HG03095 (cell line): ENCODE data around the gene AARS2.

Source experiments
- ATAC-seq: cut with Tn5 transposase; IDR thresholded peaks from one replicate; pipeline ENCODE4 v1.9.1; 2021; ENCODE audit warnings: moderate library complexity; ENCODE audit not compliant: unreplicated experiment

AARS2 gene

DNA sequence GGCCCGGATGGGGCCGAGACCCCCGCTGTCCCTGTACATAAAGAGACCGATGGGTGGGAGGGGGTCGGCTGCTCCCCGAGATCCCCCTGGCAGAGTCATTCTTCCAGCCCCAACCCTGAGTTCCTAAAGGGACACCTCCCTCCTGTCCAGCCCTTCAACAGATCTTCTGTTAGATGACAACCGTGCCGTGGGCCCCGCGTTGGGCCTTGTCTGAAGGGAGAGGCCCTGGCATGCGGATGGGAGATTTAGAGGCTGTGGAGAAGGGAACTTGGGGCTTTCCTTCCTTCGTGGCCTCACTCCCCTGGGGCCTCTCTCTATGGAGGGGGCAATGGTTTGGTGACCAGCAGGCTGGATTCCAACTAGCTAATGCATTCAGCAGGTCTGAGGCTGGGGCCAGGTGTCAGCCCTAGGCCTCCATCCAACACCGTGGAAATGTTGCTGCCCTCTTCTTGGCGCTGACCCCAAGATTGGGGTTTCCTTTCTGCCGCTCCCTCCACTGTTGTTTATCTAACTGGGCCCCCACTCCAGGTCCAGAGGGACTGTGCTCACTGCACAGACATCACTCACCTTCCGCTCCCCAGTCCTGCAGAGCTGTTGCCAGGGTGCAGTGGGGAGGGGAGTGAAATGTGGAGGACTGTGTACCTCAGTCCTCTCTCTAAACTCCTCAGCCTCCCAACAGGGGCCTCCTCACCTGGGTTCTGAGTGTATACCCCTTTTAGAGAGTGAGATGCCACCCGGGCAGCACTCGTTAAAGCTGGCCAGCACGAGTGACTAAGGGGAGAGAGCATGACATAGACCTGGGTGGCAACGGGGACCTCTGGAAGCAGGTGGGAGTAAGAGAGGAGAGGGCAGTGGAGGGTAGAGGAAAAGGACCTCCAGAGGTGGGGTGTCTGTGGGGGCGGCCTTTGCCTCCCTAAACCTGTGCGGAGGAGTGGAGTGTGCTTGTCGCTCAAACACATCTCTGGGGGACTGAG lies 36.2 kb downstream of the AARS2 start:
- no peak for ATAC-seq

DNA sequence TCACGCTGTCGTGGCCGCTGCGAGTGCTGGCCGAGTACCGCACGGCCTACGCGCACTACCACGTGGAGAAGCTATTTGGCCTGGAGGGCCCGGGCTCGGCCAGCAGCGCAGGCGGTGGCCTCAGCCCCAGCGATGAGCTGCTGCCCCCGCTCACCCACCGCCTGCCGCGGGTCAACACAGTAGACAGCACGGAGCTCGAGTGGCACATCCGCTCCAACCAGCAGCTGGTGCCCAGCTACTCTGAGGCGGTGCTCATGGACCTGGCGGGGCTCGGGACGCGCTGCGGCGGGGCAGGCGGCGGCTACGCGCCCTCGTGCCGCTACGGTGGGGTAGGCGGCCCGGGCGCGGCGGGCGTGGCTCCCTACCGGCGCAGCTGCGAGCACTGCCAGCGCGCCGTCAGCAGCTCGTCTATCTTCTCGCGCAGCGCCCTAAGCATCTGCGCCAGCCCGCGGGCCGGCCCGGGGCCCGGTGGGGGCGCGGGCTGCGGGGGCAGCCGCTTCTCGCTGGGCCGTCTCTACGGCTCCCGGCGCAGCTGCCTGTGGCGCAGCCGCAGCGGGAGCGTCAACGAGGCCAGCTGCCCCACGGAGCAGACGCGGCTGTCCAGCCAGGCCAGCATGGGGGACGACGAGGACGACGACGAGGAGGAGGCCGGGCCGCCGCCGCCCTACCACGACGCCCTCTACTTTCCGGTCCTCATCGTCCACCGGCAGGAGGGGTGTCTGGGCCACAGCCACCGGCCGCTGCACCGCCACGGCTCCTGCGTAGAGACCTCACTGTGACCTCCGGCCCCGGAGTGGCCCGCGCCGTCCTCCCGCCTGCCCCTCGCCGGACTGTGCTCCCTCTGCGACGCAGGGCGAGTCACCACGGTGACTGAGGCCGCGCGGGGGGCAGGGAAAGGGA lies 37.1 kb downstream of the AARS2 start:
- no peak for ATAC-seq

DNA sequence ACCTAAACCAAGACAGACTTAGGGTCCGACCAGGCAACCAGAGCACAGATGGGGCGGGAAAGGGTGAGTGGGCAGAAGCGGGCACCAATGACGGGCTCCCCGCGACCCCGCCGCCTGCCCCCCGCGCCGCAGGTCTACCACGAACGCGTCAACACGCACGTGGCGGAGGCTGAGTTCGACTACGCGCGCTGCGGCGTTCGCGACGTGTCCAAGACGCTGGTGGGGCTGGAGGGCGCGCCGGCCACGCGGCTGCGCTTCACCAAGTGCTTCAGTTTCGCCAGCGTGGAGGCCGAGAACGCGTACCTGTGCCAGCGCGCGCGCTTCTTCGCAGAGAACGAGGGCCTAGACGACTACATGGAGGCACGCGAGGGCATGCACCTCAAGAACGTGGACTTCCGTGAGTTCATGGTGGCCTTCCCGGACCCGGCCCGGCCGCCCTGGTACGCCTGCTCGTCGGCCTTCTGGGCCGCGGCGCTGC lies 37.8 kb downstream of the AARS2 start:
- ATAC-seq = no peak

DNA sequence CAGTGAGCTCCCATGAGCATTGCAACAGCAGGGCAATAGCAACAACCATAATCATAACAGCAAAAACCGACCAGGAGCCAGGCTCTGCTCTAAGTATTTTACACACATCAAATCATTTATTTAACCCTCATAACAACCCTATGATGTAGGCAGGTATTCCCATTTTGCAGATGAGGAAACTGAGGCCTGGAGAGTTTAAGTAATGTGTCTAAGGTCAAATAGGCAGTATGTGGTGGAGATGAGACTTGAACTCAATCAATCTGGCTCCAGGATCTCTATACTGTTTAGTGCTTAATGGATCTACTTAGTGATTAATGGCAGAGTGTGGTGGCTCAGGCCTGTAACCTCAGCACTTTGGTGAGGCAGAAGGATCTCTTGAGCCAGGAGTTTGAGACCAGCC lies 39.5 kb downstream of the AARS2 start:
- no peak for ATAC-seq

DNA sequence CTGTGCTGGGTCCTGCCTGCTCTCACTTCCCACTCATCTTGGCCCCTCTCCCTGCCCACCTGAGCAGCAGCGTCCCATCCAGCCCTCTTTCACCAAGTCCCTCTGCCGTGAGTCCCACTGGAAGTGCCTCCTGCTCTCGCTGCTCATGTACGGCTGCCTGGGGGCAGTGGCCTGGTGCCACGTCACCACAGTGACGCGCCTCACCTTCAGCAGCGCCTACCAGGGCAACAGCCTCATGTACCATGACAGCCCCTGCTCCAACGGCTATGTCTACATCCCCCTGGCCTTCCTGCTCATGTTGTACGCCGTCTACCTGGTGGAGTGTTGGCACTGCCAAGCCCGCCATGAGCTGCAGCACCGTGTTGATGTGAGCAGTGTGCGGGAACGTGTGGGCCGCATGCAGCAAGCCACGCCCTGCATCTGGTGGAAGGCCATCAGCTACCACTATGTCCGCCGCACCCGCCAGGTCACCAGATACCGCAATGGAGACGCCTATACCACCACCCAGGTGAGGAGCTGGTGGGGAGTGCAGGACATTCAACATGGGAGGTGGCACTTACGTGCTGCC lies 40.1 kb downstream of the AARS2 start:
- no peak for ATAC-seq

DNA sequence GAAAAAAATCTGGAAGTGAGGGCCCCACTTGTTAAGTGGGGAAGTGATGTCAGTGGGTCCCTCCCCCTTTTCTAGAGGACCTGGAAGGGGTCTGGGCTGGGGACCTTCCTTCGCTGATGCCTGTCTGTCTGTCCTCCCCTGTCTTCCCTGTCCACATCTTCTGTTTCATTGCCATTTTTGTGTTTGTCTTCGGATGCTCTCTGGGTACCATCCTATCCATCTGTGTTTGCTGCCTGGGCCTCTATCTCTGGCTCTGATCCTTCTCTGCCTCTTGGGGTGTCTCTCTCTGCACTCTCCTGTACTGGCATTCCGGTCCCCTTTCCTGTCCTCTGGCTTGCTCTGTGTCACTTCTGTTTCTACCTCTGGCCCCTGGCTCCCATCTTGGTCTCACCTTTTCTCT lies 40.6 kb downstream of the AARS2 start:
- no peak for ATAC-seq

DNA sequence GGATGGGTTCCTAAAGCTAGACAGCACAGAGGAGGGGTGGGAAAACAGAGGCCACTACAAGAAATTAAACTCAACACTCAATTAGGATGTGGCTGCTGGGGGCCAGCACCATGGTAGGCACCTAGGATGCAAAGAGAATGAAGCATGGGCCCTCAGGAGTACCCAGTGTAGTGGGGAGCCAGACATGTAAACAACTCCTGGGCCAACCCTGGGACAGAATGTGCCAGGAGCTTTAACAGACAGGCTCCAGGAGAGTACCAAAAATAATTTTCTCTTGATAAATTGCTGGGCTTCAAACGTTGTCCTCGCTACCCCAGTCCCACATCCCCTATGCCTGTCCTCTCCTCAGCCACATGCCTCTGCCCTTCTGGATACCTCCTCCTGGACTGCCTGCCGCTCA lies 41.2 kb downstream of the AARS2 start:
- ATAC-seq = no peak

DNA sequence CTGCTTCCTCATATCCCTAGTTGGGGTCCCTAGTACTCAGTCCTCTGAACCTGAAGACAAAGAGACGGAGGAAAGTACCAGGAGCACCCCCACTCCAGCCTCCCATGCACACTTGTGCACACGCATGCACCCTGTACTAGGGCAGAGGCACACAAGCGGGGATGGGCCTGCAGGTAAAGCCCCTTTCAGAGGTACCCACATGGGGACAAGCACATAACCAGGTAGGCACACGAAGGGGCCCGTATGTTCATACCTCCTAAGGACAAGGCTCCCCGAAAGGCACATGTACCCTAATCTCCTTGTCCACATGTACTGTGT lies 41.8 kb downstream of the AARS2 start:
- no peak for ATAC-seq

DNA sequence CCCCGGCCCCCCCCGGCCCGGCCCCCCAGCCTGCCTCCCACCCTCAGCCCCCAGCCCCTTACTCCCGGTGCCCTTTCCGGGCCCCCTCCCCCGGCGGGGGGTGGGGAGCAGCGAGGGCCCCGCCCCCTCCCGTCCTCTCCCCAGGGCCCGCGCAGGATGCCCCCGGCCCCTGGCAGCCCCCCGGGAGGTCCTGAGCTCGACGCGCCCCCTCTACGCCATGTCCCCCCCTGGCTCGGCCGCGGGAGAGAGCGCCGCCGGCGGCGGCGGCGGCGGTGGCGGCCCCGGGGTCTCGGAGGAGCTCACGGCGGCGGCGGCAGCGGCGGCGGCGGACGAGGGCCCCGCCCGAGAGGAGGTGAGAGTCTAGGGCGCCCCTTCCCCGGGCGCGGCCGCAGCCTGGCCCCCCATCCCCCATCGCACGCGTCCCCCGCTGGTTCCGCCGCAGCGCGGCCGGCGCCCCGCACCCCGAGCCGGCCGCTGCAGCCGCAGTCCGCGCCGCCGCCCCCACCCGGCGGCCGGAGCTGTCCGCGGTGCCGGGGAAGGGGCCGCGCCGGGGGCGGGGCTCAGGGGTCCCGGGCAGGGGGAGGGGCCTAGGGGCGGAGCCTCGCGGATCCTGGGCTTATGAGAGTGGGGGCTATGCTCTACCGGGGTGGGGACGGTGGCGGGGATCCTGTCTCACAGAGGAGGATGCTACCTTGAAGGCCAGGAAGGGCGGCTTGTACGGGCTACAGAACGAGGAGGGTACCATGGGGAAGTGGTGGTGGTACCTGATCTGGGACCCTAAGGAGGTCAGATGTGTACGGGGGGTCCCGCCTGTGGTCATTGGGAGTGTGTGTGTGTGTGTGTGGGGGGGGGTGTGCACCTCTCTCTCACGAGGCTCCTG lies 42.4 kb downstream of the AARS2 start:
- no peak for ATAC-seq

DNA sequence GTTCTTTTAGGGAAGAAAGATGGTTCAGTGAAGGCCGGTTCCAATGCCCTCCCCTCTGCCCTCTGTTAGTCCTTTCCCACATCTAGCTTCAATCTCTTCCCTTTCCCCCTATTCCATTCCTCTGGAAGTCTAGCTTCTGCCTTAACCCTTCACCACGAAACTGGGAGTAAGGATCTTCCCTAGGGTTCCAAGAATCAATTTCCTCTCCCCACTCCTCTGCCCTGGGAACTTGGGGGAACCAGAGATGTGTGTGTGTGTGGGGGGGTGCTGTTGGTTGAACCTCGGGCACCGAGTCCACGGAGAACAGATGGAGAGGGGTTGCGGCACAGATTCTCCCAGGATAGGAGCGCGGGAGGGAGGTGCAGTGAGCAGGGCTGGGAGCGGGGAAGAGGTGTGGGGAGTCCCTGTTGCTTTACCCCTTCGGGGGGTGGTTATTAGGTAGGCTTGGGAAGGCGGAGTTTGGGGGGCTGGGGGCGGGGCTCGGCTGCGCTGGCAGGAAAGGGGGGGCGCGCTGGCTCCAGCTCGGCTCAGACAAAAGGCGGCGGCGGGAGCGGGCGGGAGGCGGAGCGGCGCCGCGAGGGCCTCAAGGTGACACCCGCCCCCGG lies 43.1 kb downstream of the AARS2 start, which contains the start of gene TMEM151B:
TSS of gene TMEM151B (plus strand) at position 530 of the 605 bp plus-strand sequence. CDS start 293 bp downstream, outside the sequence.
- ATAC-seq = no peak

DNA sequence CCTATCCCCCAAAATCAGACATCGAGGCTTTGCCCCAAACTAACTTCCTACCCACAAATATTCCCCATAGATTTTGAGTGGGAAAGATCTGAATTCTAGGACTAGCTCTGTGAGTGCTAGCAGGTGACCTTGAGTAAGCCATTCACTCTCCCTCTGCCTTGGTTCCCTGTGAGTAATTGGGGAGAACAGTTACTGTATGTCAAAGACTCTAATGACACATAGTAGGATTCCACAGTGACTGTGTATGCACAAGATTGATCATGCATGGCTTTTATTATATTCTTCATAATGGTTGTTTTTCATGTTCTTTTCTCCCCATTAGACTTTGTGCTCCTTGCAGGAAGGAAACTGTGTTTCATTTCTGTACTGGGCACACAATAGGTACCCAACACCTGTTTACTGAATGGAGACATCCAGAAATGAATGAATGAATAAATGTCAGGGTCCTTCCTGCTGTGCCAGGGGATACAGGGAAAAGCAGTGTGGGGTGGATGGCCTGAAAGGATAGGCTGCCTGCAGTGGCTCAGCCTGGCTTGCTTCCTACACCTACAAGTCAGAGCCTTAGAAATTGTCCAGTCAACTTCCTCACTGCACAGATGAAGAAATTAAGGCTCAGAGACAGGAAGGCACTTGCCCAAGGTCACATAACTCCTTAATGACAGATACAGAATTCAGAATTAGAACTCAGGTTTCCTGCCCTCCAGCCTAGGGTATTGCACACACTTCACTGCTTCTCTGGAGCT lies 43.8 kb downstream of the AARS2 start:
- ATAC-seq = no peak

DNA sequence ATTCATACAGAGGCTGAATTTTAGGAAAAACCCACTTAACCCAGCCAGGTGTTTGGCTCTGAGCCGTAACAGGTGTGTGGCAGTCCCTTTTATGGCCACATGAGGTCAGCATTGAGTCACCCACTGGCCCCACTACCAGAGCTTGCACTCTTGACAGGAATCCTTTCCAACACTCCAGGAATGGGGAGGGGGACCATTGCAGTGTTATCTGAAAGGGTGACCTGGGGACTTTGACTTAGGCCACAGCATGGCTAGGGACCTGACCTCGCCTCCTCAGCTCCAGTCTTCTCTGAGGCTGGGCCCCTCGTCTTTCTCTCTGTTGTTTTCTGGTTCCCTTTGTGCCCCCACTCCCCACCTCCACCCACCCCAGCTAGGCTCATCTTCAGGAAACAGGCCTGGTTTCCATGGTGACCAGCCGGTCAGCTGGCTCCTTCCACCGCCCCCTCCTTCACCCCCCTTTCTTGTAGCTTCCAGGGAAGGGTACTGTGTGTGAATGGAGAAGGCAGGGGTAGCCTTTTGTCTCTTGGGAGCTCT lies 45.0 kb downstream of the AARS2 start:
- ATAC-seq = no peak

DNA sequence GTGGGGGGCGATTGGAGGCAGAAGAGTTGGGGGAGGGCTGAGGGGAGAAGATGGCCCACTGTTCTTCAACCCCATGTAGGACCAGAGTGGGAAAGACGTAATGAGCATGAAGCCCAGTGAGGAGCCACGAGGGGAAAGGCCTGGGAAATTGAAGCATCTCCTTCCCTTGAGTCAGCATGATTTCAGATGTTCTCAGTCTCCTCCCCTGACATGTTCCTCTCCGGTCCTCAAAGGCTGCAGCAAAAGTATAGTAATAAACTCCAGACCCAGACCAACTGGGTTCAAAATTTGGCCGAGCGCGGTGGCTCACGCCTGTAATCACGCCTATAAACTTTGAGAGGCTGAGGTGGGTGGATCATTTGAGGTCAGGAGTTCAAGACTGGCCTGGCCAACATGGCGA lies 45.9 kb downstream of the AARS2 start:
- ATAC-seq = no peak

DNA sequence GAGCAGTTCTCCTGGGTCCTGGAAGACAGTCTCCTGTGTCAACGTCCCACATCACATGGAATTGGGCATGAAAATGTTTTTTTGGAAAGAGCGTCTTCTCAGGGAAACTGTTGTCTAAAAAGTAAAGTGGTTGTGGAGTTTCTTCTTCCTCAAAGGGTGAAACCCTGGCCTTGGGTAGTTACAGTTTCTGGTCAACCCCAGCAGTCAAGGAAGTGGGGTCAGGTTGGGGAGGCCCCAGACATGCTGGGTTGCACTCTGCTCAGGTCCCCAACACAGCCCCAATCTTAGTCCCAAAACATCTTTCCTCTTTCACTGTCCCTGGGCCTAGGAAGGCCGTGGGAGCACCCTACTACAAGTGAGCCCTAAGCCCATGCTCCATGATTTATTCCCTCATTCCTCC lies 46.8 kb downstream of the AARS2 start:
- peak; percentile 39 for ATAC-seq

DNA sequence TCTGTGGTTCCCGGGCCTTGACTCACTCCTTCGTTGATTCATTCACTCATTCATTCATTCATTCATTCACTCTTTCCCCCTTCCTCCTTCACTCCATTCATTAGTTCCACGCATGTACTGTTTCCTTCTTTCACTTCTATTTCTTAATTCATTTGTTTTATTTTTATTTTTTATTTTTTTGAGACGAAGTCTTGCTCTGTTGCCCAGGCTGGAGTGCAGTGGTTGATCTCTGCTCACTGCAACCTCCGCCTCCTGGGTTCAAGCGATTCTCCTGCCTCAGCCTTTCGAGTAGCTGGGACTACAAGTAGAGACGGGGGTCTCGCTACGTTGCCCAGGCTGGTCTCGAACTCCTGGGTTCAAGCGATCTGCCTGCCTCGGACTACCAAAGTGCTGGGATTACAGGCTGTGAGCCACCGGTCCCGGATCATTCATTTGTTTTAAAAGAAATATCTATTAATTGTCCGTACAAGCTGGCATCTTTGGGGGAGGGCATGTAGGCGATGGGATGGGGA lies 47.4 kb downstream of the AARS2 start:
- no peak for ATAC-seq

DNA sequence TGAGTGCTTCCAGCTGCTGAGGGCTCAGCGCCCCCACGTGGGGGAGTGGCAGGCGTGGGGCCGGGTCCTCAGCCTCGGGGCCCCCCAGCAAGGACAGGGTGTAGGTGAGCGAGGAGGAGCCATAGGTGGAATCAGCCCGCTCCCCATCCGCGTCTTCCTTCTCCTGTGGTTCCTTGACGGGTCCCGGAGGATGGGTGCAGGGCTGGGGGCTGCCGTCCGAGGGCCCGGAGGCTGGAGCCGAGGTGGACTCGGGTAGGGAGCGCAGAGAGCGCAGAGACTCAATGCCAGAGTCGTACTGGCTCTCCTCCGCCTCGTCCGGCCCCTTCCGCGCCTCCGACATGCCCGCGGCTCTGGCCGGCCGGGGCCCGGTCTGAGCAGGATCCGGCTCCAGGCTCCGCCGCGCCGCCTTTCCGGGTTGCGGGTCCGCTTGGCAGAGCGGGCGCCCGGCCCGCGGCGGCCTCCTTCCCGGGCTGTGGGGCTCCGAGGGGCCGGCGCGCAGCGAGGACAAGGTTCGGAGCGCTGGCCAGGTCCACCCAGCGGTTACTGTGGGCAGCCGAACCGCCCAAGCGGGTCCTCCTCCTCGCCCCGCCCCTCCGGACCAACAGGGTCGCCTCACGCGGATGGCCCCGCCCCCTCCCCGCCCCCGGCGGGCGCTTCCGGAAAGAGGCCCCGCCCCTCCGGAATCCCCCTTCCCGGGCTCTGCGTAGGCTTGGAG lies 48.0 kb downstream of the AARS2 start, which contains the start of gene NFKBIE:
TSS of gene NFKBIE (minus strand) at position 545 of the 715 bp plus-strand sequence. CDS start at position 340, 205 bp downstream.
- peak; percentile 33 for ATAC-seq

DNA sequence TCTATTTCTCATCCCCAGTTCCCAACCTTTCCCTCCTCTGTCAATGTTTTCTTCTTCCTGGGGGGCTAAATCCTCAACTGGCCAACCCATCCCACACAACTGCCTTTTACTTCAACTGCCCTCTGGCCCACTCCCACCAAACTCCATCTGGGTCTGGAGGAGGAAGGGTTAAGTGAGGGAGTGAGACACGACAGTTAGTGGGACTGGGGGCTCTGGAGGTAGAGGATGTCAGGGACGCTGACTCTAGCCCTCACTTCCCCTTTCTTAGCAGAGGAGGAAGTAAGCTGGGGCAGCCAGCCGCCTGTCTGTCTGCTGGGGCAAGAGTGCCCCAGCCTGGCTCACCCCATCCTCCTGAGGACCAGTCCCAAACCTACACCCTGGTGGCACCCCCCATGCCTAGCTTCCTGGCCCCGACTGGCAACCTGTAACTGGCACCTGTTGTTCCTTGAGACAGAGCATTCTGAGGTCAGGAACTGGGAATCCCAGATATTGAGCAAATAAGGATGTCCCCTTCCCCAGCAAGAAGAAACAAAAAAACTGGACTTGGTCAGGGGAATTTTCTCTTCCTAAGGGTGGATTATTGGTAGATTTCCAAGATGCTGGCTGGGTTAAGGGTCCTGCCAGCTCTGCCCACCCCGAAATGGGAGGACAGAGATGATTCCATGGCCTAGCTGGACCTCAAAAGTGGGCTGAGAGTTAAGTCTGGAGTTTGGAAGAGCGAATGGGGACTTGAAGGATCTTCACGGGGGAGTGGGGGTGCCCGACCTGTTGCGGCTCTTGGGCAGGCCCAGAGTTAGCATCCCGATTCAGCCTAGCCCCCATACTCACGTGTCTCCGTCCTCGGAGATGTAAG lies 48.8 kb downstream of the AARS2 start:
- no peak for ATAC-seq
